HCT116 (cell line): Measurements from ENCODE around the gene RMND1.

Experiments
- ELF1 ChIP-seq: IDR thresholded peaks from 2 replicates; pipeline ENCODE4 v1.6.1; 2012; ENCODE audit warnings: low read depth, borderline replicate concordance
- POLR2AphosphoS5 ChIP-seq: IDR thresholded peaks from 2 replicates; pipeline ENCODE4 v1.6.1; 2011; ENCODE audit warnings: mild to moderate bottlenecking, low read depth, low read length, moderate library complexity
- TF ChIP-seq, protein P1 (sequence below), 3 experiments: fragments of 200-600 bp in 1 of 3; sonication (generic) in 1 of 3; IDR thresholded peaks in 2 of 3; conservative IDR thresholded peaks in 1 of 3; 2 replicates each; pipeline ENCODE4 v1.5.1; 2012 to 2017; ENCODE audit warnings: low read depth in 2 of 3, low read length in 2 of 3, antibody characterized with exemption in 1 of 3, borderline replicate concordance in 1 of 3, control low read depth in 1 of 3, mild to moderate bottlenecking in 1 of 3, mixed read lengths in 1 of 3, mixed run types in 1 of 3, moderate library complexity in 1 of 3; ENCODE audit not compliant: insufficient read depth in 1 of 3

DNA sequence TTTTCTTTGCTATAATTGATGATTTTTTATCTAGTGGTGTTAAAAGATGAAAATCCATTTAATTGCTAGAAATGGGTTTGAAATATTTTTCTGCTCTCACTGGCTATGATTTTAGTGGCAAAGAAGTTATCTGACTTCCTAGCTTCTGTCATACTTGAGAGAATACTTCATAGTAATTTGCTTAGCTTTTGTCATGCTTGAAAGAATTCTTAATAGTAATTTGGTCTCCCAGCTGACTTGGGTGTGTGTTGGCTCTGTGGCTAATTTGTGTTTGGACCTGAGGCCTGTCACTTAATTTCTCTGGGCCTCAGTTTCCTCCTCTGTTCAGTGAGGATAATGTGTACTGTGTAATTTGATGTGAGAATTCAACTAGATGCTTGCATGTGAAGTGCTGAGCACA is 12.8 kb upstream of the RMND1 start:
- TF ChIP-seq, protein P1, sequence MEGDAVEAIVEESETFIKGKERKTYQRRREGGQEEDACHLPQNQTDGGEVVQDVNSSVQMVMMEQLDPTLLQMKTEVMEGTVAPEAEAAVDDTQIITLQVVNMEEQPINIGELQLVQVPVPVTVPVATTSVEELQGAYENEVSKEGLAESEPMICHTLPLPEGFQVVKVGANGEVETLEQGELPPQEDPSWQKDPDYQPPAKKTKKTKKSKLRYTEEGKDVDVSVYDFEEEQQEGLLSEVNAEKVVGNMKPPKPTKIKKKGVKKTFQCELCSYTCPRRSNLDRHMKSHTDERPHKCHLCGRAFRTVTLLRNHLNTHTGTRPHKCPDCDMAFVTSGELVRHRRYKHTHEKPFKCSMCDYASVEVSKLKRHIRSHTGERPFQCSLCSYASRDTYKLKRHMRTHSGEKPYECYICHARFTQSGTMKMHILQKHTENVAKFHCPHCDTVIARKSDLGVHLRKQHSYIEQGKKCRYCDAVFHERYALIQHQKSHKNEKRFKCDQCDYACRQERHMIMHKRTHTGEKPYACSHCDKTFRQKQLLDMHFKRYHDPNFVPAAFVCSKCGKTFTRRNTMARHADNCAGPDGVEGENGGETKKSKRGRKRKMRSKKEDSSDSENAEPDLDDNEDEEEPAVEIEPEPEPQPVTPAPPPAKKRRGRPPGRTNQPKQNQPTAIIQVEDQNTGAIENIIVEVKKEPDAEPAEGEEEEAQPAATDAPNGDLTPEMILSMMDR (IDR thresholded peaks at IDR 0.05 in 2 of 3, conservative IDR thresholded peaks at IDR 0.05 in 1 of 3; ENCODE audit: borderline replicate concordance in 1 of 3, insufficient read depth in 1 of 3, low read depth in 2 of 3, low read length in 2 of 3), result no peak
- no peak for TF ChIP-seq POLR2AphosphoS5
- TF ChIP-seq ELF1, result no peak
